Left lobe of liver (tissue), 2 donors: Measurements from ENCODE around the gene TBCB. TPM values are rescaled to one million over a fixed set of nuclear protein-coding genes. Genes with fewer than 3 reads are reported as not detected.
"Not testable (repeated sequence)": the region's sequence is repeated elsewhere in the genome, so short reads cannot be mapped to it uniquely, and the experiment has no call there.

Experiments
- ATAC-seq: fragments of 200-7000 bp; cut with Tn5 transposase; one replicate; pipeline ENCODE4 v1.9.1; 2020; ENCODE audit warnings: mild to moderate bottlenecking, moderate library complexity
- DNase-seq: peaks from one replicate; pipeline ENCODE4 v3.0.0-alpha.2; 2020; ENCODE audit warnings: low spot score
- total RNA-seq: library from RNA; stranded (reverse); gene quantifications from one replicate; pipeline ENCODE4 v1.2.1, GENCODE V29; 2021
- donor health status: DM: no; HTN: no; CAD: no; lungs with moderate emphysema.
- donor health status: DM: no; HTN: yes; CAD: no.

Gene TBCB
- total RNA-seq, 1 donor from 2014 or later, result 33.5 TPM

DNA sequence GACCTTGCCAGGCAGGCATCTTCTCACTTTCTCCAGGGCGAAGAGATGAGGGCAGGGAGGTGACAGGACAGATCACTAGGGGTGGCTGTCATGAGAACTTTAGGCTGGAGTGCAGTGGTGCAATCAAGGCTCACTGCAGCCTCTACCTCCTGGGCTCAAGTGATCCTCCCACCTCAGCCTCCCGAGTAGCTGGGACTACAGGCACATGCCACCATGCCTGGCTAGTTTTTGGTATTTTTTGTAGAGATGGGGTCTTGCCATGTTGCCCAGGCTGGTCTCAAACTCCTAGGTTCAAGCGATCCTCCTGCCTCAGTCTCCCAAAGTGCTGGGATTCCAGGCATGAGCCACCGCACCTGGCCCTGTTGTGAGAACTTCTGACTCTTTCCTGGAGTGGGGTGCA, 19.6 kb downstream of the TBCB start:
- not testable (repeated sequence) for DNase-seq, ATAC-seq

DNA sequence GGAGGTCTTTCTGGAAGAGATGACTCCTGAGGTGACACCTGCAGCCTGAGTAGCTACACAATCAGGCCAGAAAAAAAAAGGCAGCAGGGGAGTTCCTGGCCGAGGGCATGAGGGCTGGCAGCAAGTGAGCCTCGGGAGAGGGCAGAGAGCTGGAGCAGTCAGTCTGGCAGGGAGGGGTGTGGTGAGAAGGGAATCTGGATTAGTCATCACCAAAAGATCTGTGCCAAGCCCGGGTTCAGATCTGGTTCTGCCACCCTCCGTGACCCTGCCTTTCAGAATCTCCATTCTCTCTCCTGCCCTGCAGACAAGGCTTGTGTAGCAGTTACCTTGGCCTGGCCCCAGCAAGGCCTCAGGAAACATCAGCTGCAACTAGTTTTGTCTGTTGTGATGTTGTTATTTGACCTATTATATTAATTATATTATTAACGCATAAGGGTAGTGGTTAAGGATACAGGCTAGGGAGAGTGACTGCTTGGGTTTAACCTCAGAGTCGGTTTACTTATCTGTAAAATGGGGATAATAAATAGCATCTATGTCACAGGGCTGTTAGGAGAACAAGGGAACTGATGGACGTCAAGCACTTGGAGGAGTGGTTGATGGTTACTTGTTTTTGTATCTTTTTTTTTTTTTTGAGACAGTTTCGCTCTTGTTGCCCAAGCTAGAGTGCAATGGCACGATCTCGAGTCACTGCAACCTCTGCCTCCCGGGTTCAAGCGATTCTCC, 21.9 kb downstream of the TBCB start:
- ATAC-seq, result peak; percentile 47
- peak; percentile 73 for DNase-seq

DNA sequence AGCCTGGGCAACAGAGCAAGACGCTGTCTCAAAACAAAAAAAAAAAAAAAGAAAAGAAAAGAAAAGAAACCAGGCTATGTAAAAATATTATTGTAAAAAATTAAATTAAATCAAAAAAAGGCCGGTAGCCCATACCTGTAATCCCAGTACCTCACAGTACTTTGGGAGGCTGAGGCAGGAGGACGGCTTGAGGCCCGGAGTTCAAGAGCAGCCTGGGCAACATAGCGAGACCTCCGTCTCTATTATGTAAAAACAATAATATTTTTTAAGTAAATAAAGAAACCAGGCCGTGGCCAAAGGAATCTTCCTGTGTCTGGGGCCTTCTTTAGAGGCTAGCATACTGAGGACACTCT, 23.8 kb downstream of the TBCB start:
- ATAC-seq (no peak), DNase-seq (no peak)

GRCh38 chr19:36139473-36140303, 24.4 kb downstream of the TBCB start, which contains the start of gene CAPNS1:
CAPNS1 (plus strand) TSS chr19:36140066; CDS start chr19:36141012, 946 bp downstream.
- peak; percentile 98 for DNase-seq
- peak; percentile 86 for ATAC-seq

DNA sequence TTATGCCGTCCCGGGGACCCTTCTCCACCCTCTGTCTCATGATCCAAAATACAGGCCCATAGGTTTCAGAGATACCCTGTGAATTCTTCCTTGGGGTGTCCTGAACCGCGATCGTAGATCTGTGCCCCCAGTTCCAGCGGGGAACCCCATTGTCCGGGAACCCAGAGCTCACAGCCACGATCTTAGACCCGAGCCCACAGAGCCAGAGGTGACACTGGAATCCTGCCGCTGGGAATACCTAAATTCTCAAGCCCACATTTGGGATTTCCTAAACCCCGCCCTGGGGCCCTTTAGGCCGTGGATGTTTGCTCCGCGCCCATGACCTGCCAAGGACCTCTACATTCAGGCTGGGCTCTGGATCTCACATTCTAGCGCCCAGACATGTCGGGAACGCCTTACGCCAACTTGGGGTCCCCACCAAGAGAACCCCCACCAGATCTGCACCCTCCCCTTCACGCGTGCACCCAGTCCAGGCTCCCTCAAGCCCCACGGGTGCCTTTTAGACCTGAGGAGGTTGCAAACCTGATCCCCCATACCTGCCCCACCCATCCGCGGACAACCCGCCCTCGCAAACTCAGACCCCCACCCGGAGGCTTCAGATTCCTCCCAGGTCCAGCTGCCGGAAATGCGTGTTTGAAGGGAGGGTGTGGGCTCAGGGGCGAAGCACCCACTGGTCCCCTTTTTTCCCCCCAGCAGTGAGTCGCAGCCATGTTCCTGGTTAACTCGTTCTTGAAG, 25.2 kb downstream of the TBCB start:
- ATAC-seq, result peak; percentile 32
- DNase-seq, result peak; percentile 59

GRCh38 chr19:36141039-36141927, 26.0 kb downstream of the TBCB start:
- peak; percentile 76 for ATAC-seq
- DNase-seq, result peak; percentile 89

GRCh38 chr19:36142046-36142445, 26.8 kb downstream of the TBCB start:
- DNase-seq (no peak), ATAC-seq (no peak)

- DNase-seq (no peak), ATAC-seq (no peak)
Observed at GRCh38 chr19:36142496-36142895, 27.2 kb downstream of the TBCB start.

DNA sequence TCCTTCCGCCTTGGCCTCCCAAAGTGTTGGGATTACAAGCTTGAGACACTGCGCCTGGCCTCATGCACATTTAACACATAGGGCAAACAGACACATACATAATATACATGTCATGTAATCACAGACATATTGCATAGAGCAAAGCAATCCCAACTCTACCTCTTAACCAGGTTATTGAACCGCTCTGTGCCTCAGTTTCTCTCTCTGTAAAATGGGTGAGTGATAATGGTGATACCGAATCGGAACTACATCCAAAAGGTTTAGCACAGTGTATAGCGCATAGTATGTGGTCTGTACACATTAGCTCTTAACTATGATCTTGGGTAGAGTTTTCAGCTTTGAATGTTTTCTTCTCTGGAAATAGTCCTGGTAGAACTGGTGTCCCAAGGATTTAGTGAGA, 29.4 kb downstream of the TBCB start:
- ATAC-seq (no peak), DNase-seq (no peak)

- ATAC-seq, result no peak
- DNase-seq, result no peak
Observed at GRCh38 chr19:36149673-36150406, 34.6 kb downstream of the TBCB start.

DNA sequence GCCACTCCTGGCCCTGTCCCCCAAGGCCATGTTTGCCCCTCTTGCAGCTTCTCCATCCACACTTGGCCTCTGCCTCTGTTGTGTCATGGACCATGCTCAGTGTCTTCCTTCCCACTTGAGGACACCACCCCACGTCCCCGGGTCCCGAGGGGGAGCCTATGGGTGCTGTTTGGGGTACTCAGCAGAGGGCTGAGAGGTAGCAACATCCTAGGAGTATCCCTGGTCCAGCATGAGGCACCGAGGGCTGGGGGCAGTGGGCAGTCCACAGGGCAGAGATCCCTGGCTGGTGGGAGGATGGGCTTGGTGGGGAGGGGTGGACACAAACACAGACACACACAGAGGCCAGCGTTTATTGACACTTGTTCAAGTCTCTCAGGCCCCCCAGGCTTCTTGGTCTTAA, 35.3 kb downstream of the TBCB start:
- DNase-seq, result no peak
- ATAC-seq, result no peak

- no peak for DNase-seq
- ATAC-seq, result peak; percentile 13
Observed at GRCh38 chr19:36151144-36152018, 36.1 kb downstream of the TBCB start.

- ATAC-seq (no peak), DNase-seq (no peak)
Observed at GRCh38 chr19:36152019-36152351, 36.7 kb downstream of the TBCB start.

GRCh38 chr19:36152352-36153091, 37.3 kb downstream of the TBCB start, which contains the start of gene COX7A1:
COX7A1 (minus strand) TSS chr19:36152447; CDS start chr19:36152407, 40 bp downstream.
- peak; percentile 67 for ATAC-seq
- DNase-seq, result no peak

DNA sequence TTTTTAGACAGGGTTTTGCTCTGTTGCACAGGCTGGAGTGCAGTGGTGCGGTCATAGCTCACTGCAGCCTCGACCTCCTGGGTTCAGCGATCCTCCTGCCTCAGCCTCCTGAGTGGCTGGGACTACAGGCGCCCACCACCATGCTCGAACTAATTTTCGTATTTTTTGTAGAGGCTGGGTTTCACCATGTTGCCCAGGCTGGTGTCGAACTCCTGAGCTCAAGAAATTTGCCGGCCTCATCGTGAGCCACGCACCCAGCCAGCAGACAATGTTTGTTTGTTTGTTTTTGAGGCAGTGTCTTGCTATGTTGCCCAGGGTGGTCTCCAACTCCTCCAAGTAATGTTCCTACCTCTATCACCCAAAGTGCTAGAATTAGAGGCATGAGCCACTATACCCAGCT, 37.9 kb downstream of the TBCB start:
- DNase-seq, result no peak
- ATAC-seq, result no peak

DNA sequence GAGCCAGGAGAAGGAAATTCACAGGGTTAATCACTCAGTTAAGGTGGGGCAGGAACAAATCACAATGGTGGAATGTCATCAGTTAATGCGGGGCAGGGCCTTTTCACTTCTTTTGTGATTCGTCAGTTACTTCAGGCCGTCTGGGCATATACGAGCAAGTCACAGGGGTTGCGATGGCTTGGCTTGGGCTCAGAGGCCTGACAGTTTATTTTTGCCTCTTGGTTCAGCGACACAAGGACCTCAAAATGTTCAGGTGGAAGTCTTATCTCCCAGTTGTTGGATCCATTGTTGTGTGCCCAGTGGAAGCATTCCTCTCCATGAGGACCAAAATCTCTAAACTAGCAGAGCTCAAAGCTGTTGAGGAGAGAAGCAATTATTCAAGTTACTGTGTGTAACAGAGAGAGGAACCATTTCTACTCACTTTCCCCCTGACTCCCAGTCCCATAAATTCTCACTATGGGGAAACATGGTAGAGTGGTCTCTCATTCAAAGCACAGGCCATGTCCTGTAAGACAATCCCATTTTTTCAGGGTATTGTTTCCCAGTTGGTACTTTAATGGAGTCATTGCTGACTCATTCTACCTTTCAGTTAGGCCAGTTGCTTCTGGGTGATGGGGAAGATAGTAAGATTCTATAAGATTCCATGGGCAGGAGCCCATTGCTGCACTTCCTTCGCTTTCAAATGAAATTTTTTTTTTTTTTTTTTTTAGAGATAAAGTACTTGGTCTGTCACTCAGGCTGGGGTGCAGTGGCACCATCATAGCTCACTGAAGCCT, 45.7 kb downstream of the TBCB start:
- no peak for DNase-seq

DNA sequence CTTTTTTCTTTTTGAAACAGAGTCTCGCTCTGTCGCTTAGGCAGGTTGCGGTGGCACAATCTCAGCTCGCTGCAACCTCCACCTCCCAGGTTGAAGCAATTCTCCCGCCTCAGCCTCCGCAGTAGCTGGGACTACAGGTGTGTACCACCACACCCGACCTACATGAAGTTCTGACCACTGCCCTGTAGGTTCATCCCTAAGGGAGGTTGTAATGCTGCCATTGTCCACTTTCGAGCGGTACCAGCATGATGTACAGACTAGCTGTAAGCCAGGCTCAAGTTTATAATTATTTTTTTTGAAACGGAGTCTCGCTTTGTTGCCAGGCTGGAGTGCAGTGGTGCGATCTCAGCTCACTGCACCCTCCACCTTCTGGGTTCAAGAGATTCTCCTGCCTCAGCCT, 48.5 kb downstream of the TBCB start:
- ATAC-seq, result no peak

More for the DNA sequence above, 45.7 kb downstream of the TBCB start:
- no peak for ATAC-seq

More for the DNA sequence above, 48.5 kb downstream of the TBCB start:
- DNase-seq, result no peak
